Naive B cell (primary cell): ENCODE results near the gene NPAS3. TPM values are rescaled to one million over a fixed set of nuclear protein-coding genes. Genes with fewer than 3 reads are reported as not detected.

Experiments
- ATAC-seq, 2 donors: fragments of 150-1000 bp; cut with Tn5 transposase; 2 replicates each; pipeline ENCODE4 v1.10.0; 2021; ENCODE audit warnings: low read depth in 2 of 2, mild to moderate bottlenecking in 2 of 2, moderate library complexity in 2 of 2
- DNase-seq: peaks from one replicate; pipeline ENCODE4 v3.0.0; 2022
- H3K27ac Mint-ChIP-seq, 6 donors: one replicate each; pipeline ENCODE4 v1.8.0; 2020 to 2022; ENCODE audit warnings: mild to moderate bottlenecking in 6 of 6, mixed read lengths in 6 of 6, moderate library complexity in 5 of 6, inconsistent platforms in 2 of 6
- H3K27me3 Mint-ChIP-seq, 3 donors: one replicate each; pipeline ENCODE4 v1.8.0; 2021 to 2022; ENCODE audit warnings: mixed read lengths in 3 of 3, mild to moderate bottlenecking in 1 of 3
- H3K36me3 Mint-ChIP-seq, 2 donors: one replicate each; pipeline ENCODE4 v1.8.0; 2020 to 2022; ENCODE audit warnings: mixed read lengths in 2 of 2, inconsistent platforms in 1 of 2, mild to moderate bottlenecking in 1 of 2
- H3K4me1 Mint-ChIP-seq, 3 donors: one replicate each; pipeline ENCODE4 v1.8.0; 2020 to 2022; ENCODE audit warnings: mixed read lengths in 3 of 3, inconsistent platforms in 1 of 3, mild to moderate bottlenecking in 1 of 3, moderate library complexity in 1 of 3
- H3K4me3 Mint-ChIP-seq, 8 donors: one replicate each; pipeline ENCODE4 v1.8.0; 2020 to 2022; ENCODE audit warnings: mild to moderate bottlenecking in 8 of 8, mixed read lengths in 8 of 8, moderate library complexity in 8 of 8, inconsistent platforms in 2 of 8
- H3K9me3 Mint-ChIP-seq, 7 donors: one replicate each; pipeline ENCODE4 v1.8.0; 2020 to 2022; ENCODE audit warnings: mixed read lengths in 7 of 7, mild to moderate bottlenecking in 5 of 7, inconsistent platforms in 2 of 7, moderate library complexity in 1 of 7
- polyA plus RNA-seq, 6 donors: library from polyadenylated mRNA; unstranded; fragments of 300-500 nt; fragmentation: Illumina TruSeq; gene quantifications; one replicate each; pipeline ENCODE4 v1.2.3, GENCODE V29; 2021; ENCODE audit warnings: low read depth in 6 of 6

NPAS3 gene
- polyA plus RNA-seq, 6 donors from 2014 or later = not detected

DNA sequence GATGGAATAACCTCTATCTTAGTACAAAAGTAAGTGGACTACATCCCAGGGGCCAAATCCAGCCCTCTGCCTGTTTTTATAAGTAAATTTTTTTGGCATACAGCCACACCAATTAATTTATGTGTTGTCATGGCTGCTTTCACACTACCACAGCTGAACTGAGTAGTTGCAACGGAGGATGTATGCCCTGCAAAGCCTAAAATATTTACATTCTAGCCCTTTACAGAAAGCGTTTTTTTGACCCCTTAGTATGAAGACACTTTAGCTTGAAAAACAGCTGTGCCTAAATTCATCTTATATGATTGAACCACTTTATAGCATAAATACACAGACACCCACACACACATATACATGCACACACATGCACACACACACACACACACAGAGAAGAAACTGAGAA, 510.6 kb downstream of the NPAS3 start:
- no peaks in the 10 kb centered on the region for H3K36me3 Mint-ChIP-seq
- H3K9me3 Mint-ChIP-seq = no peaks in the 10 kb centered on the region
- no peak overlapping the region for H3K4me3 Mint-ChIP-seq
- no peaks in the 10 kb centered on the region for H3K27me3 Mint-ChIP-seq
- peaks cover 0 to 6% (median 0%) of the 10 kb centered on the region in 3 donors for H3K4me1 Mint-ChIP-seq
- no peak overlapping the region for H3K27ac Mint-ChIP-seq
- no peak for DNase-seq
- no peak for ATAC-seq

DNA sequence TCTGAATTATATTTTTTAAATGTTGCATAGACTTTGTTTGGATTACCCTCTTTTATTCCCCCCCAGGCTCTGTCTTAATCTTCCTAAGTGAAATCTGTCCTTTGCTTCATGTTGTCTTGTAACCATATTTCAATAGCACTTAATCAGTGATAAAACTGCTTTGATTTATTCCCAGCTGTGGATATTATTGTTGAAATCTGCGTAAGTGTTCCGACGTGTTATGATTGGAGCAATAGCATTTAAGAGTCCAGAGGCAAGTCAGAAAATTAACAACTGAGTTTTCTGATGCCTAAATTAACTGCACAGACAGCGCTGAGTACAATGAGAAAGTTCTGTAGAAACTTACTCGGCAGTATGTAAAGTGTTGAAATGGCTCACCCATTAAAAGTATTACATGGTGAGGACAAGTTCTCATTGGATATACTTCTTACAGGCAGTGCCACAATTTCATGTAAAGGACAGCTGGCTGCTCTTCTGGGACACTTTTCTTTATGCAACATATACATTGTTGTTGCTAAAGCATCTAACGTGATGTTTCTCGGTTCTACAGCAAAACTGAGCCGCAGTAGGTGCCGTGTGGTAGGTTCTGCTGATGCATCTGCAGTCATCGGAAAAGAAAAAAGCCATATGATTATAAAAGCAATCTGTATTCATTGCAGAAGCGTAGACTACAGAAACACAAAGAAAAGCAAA, 511.2 kb downstream of the NPAS3 start:
- Mint-ChIP-seq H3K4me1 (peaks cover 0 to 11% (median 0%) of the 10 kb centered on the region in 3 donors), H3K27ac (no peak overlapping the region), H3K27me3 (no peaks in the 10 kb centered on the region), H3K4me3 (no peak overlapping the region), H3K36me3 (no peaks in the 10 kb centered on the region), H3K9me3 (no peaks in the 10 kb centered on the region)
- ATAC-seq (no peak), DNase-seq (no peak)

- DNase-seq = no peak
Observed at GRCh38 chr14:33450416-33450815, 511.7 kb downstream of the NPAS3 start.

GRCh38 chr14:33451211-33451610, 512.5 kb downstream of the NPAS3 start:
- Mint-ChIP-seq H3K27me3 (no peaks in the 10 kb centered on the region), H3K4me3 (no peak overlapping the region), H3K9me3 (no peaks in the 10 kb centered on the region), H3K36me3 (no peaks in the 10 kb centered on the region), H3K27ac (no peak overlapping the region), H3K4me1 (peaks cover 0 to 11% (median 0%) of the 10 kb centered on the region in 3 donors)
- ATAC-seq (no peak), DNase-seq (no peak)

More at GRCh38 chr14:33450416-33450815, 511.7 kb downstream of the NPAS3 start:
- Mint-ChIP-seq H3K27me3 (no peaks in the 10 kb centered on the region), H3K9me3 (no peaks in the 10 kb centered on the region), H3K36me3 (no peaks in the 10 kb centered on the region), H3K4me3 (no peak overlapping the region), H3K27ac (no peak overlapping the region), H3K4me1 (peaks cover 0 to 11% (median 0%) of the 10 kb centered on the region in 3 donors)
- no peak for ATAC-seq

DNA sequence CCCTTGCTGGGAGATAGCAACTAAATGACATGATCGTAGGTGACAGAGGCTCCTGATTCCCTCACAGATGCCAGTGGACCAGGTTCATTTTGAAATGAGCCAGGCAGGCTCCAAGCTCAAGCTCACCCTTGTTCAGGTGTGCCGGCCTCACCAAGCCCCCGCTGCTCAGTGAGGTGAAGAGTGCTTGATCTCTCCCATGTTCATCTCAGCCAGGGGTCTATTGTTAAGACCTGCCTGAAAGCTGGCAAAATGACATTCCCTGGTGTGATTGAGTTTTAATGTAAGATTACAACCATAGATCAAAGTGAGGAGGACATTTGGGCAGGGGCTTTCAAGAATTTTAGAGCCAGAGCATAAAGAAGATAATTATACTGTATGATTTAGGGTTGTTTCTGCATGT, 514.3 kb downstream of the NPAS3 start:
- Mint-ChIP-seq H3K4me3 (no peak overlapping the region), H3K27ac (no peak overlapping the region), H3K9me3 (no peaks in the 10 kb centered on the region), H3K27me3 (no peaks in the 10 kb centered on the region), H3K4me1 (peaks cover 0 to 11% (median 0%) of the 10 kb centered on the region in 3 donors), H3K36me3 (no peaks in the 10 kb centered on the region)
- ATAC-seq (no peak), DNase-seq (no peak)

- Mint-ChIP-seq H3K27me3 (no peaks in the 10 kb centered on the region), H3K9me3 (no peaks in the 10 kb centered on the region), H3K36me3 (no peaks in the 10 kb centered on the region), H3K27ac (no peak overlapping the region), H3K4me3 (no peak overlapping the region), H3K4me1 (peaks cover 0 to 11% (median 0%) of the 10 kb centered on the region in 3 donors)
- ATAC-seq (no peak), DNase-seq (no peak)
Observed at GRCh38 chr14:33454022-33454595, 515.4 kb downstream of the NPAS3 start.

DNA sequence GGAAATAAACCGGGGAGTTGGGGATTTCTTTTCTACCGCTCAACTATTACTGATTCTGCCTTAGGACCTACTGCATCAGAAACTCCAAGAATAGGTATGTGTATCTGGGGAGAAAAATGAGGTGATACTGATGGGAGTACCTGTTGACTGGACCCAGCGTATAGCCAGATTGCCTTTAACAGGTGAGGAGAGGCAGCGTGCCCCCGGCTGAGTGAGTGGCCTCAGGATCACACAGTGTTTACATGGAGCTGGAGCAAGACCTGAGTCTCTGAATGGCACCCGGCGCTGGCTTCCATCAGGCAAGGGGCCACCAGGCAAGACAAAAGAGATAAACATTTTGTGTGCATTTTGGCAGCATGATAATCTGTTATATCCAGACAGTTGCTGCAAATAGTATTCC, 516.0 kb downstream of the NPAS3 start:
- Mint-ChIP-seq H3K4me1 (peaks cover 0 to 11% (median 0%) of the 10 kb centered on the region in 3 donors), H3K36me3 (no peaks in the 10 kb centered on the region), H3K27ac (no peak overlapping the region), H3K9me3 (no peaks in the 10 kb centered on the region), H3K4me3 (no peak overlapping the region), H3K27me3 (no peaks in the 10 kb centered on the region)
- DNase-seq (no peak), ATAC-seq (no peak)

DNA sequence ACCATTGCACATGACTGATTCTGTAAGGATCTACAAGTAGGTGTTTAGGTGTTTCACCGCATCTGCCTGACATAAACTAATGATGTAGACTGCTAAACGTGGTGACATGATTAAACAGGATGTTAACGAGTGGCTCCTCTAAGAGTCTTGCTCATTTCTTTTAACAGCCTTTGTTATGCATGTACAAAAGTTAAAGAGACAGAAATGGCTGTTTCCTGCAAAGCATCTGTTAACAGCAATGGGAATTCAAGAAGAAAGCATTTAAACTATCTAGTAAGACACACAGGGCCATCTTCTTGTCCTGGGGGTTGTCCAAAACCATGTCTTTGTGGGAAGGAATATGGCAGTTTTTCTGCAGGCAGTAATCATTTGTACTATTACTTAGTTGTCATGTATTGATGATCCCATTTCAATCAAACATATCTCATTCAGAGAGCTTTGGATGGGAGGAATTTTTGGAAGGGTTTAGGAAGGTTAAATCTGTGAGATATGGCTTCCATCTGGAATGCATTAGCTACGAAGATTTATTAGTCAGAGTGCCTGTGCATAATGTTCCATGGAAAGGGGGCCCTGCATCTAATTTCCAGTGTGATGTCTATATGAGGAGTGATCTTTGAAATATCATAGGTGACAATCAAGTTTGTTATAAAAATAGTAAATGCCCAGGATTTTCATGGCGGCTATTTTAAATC, 517.1 kb downstream of the NPAS3 start:
- no peaks in the 10 kb centered on the region for H3K9me3 Mint-ChIP-seq

GRCh38 chr14:33457021-33457420, 518.3 kb downstream of the NPAS3 start:
- no peaks in the 10 kb centered on the region for H3K36me3 Mint-ChIP-seq
- H3K4me3 Mint-ChIP-seq = no peak overlapping the region
- H3K4me1 Mint-ChIP-seq = peaks cover 0 to 11% (median 0%) of the 10 kb centered on the region in 3 donors
- no peak overlapping the region for H3K27ac Mint-ChIP-seq
- H3K27me3 Mint-ChIP-seq = no peaks in the 10 kb centered on the region
- ATAC-seq = no peak
- no peak for DNase-seq
- H3K9me3 Mint-ChIP-seq = no peaks in the 10 kb centered on the region

More for the DNA sequence above, 517.1 kb downstream of the NPAS3 start:
- ATAC-seq (no peak), DNase-seq (no peak)
- Mint-ChIP-seq H3K4me1 (peaks cover 0 to 11% (median 0%) of the 10 kb centered on the region in 3 donors), H3K27me3 (no peaks in the 10 kb centered on the region), H3K36me3 (no peaks in the 10 kb centered on the region), H3K27ac (no peak overlapping the region), H3K4me3 (no peak overlapping the region)

GRCh38 chr14:33457617-33458016, 518.9 kb downstream of the NPAS3 start:
- Mint-ChIP-seq H3K9me3 (no peaks in the 10 kb centered on the region), H3K27ac (no peak overlapping the region), H3K36me3 (no peaks in the 10 kb centered on the region), H3K4me1 (peaks cover 0 to 11% (median 0%) of the 10 kb centered on the region in 3 donors), H3K27me3 (no peaks in the 10 kb centered on the region), H3K4me3 (no peak overlapping the region)
- ATAC-seq (no peak), DNase-seq (no peak)

- ATAC-seq = no peak
- DNase-seq = no peak
- Mint-ChIP-seq H3K27me3 (no peaks in the 10 kb centered on the region), H3K27ac (no peak overlapping the region), H3K4me3 (no peak overlapping the region), H3K4me1 (no peaks in the 10 kb centered on the region), H3K9me3 (no peaks in the 10 kb centered on the region), H3K36me3 (no peaks in the 10 kb centered on the region)
Observed at GRCh38 chr14:33460164-33460563, 521.5 kb downstream of the NPAS3 start.

DNA sequence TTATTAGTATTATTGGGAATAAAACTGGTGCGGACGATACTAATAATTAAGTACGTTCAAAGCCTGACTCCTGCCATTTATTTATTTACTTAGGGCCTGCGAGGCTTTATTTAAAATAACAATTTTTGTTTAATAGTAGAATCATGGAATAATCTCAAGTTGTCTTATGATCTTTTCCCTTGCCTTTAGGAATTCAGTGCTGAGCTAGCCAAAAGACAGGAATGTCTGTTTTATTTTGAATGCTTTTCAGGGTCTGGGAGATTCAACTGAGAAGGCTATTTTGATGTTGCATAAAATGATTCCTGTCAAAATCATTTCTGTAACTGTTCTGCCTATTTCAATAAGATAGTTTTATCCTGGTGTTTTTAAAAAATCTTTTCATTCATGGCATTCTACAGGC, 522.4 kb downstream of the NPAS3 start:
- no peak overlapping the region for H3K27ac Mint-ChIP-seq
- H3K4me1 Mint-ChIP-seq = no peaks in the 10 kb centered on the region
- H3K36me3 Mint-ChIP-seq = no peaks in the 10 kb centered on the region
- H3K27me3 Mint-ChIP-seq = no peaks in the 10 kb centered on the region
- no peak overlapping the region for H3K4me3 Mint-ChIP-seq
- ATAC-seq (no peak), DNase-seq (no peak)
- no peaks in the 10 kb centered on the region for H3K9me3 Mint-ChIP-seq

- Mint-ChIP-seq H3K27me3 (no peaks in the 10 kb centered on the region), H3K4me1 (no peaks in the 10 kb centered on the region), H3K9me3 (no peaks in the 10 kb centered on the region), H3K36me3 (no peaks in the 10 kb centered on the region), H3K27ac (no peak overlapping the region), H3K4me3 (no peak overlapping the region)
- DNase-seq (no peak), ATAC-seq (no peak)
Observed at GRCh38 chr14:33463731-33464130, 525.1 kb downstream of the NPAS3 start.
